Epithelial cell of umbilical artery (primary cell): ENCODE results near the gene ZNF714. TPM values are rescaled to one million over a fixed set of nuclear protein-coding genes. Genes with fewer than 3 reads are reported as not detected.

ENCODE experiments used
- total RNA-seq: library from RNA; depleted of rRNA; stranded (reverse); fragments of >200 nt; gene quantifications from 2 replicates; pipeline ENCODE4 v1.2.3, GENCODE V29; 2014

The ZNF714 gene
- total RNA-seq, result 8.4 and 10.5 TPM in 2 replicates

DNA sequence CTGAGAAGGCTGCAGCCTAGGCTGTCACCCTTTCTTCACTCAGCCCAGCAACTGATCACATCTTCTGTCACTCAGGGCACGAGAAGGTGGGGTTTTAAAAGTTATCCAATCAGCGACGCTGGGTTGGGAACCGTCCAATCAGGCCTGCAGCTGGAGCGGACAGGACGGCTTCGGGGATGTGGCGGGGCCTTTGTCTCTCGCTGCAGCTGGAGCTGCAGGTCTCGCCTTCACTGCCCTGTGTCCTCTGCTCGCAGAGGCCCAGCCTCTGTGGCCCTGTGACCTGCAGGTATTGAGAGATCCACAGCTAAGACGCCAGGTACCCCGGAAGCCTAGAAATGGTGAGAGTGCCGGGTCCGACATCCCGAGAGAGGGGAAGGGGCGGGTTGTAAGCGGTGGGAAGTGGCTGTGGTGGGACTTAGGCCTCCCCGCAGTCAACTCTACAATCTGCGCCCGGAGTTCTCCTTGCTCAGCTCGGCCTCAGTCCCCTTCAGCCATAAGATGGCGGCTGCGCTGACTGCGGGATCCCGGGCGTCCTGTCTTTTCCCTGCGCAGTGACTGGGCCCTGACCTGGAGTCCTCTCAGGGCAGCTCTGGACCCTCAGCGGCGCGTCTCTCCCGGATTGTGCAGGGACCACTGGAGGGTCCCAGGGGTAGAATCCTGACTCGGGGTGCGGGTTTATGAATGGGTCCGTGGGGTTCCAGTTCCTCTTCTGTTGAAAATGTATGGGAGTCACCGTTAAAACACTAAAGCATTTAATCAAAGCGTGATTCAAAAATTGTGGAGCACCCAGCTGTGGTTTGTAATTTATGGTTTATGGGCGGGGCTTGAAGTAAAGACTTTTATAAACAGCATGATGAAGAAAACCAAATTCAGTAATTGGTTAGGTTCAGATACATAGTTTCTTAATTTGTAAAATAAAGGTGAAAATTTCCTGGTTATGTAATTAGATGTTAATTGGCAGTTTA lies at the start of gene ZNF714:
ZNF714 (plus strand) TSS at position 193 of the 965 bp plus-strand sequence. CDS start 16,066 bp downstream, outside the sequence.

DNA sequence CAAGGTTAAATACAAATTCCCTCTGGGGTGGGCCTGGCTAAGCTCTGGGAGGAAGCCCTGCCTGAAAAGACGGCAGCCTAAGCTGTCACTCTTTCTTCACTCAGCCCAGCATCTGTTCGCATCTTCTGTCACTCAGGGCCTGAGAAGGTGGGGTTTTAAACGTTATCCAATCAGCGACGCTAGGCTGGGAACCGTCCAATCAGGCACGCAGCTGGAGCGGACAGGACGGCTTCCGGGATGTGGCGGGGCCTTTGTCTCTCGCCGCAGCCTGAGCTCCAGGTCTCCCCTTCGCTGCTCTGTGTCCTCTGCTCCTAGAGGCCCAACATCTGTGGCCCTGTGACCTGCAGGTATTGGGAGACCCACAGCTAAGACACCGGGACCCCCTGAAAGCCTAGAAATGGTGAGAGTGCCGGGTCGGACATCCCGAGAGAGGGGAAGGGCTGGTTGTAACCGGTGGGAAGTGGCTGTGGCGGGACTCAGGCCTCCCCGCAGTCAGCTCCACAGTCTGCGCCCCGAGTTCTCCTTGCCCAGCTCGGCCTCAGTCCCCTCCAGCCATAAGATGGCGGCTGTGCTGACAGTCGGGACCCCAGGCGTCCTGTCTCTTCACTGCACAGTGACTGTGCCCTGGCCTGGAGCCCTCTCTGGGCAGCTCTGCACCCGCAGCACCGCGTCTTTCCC lies 59.9 kb downstream of the ZNF714 start, which contains the start of gene ZNF431:
ZNF431 (plus strand) TSS at position 254 of the 678 bp plus-strand sequence; CDS start at position 398, 144 bp downstream.

Other genes with a start within 250 kb of the ZNF714 start
- 4.9 and 8.1 TPM in 2 replicates for gene ZNF85, start 159.0 kb upstream of the ZNF714 start, total RNA-seq
- 8.8 and 10.0 TPM in 2 replicates for gene ZNF430, start 61.5 kb upstream of the ZNF714 start, total RNA-seq
- 2.6 and 4.0 TPM in 2 replicates for gene ZNF431, start 59.8 kb downstream of the ZNF714 start, total RNA-seq
- gene ZNF708, start 247.2 kb downstream of the ZNF714 start, total RNA-seq, result 5.9 and 8.4 TPM in 2 replicates